ENCODE results near the gene KIF16B. TPM values are rescaled to one million over a fixed set of nuclear protein-coding genes. Genes with fewer than 3 reads are reported as not detected.
"Not testable (repeated sequence)": the region's sequence is repeated elsewhere in the genome, so short reads cannot be mapped to it uniquely, and the experiment has no call there.

The KIF16B gene
- total RNA-seq, 2 donors from 2014 or later, result 3.8 to 8.8 TPM

DNA sequence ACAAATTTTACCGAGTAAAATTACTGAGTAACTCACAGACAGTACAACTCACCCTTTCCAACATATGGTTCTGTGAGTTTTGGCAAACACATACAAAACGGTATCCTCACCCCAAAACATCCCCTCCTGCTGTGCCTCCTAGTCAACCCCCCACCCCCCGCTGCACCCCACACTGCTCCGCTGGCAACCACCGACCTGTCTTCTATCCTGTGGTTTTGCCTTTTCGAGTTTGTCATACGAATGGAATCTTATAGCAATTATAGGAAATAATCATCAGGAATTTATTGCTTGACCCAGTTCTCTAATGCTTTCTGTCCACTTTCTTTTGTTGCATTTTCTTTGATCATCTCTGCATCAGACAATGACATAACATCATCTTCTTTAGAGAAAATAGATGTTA, 312.3 kb downstream of the KIF16B start:
- Mint-ChIP-seq H3K27ac (no peak overlapping the region), H3K27me3 (peaks cover 0 to 4% of the 10 kb centered on the region in 2 donors), H3K4me1 (ENCODE audit: low read depth in 2 of 2) (peaks cover 0 to 6% of the 10 kb centered on the region in 2 donors), H3K4me3 (no peak overlapping the region), H3K36me3 (peaks cover 6% of the 10 kb centered on the region), H3K9me3 (peaks cover 3% of the 10 kb centered on the region)
- DNase-seq (ENCODE audit: low spot score) (no peak), ATAC-seq (no peak)

DNA sequence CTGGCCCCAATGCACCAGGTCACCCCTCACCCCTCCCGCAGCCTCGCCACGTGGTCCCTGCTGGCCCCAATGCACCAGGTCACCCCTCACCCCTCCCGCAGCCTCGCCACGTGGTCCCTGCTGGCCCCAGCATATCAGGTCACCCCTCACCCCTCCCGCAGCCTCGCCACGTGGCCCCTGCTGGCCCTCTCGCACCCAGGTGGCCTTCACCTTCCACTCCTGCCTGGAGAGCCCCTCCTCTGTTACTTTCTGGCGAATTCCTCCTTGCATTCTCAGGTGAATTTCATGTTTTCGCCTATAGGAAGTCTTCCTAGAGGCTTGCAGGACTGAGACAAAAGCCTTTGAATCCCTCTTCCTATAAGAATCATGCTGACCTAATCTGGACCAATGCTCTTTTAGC, 313.1 kb downstream of the KIF16B start:
- ATAC-seq; H3K4me1 Mint-ChIP-seq (ENCODE audit: low read depth in 2 of 2); H3K27ac Mint-ChIP-seq; H3K27me3 Mint-ChIP-seq; H3K9me3 Mint-ChIP-seq; H3K36me3 Mint-ChIP-seq; DNase-seq (ENCODE audit: low spot score); H3K4me3 Mint-ChIP-seq: not testable (repeated sequence)

DNA sequence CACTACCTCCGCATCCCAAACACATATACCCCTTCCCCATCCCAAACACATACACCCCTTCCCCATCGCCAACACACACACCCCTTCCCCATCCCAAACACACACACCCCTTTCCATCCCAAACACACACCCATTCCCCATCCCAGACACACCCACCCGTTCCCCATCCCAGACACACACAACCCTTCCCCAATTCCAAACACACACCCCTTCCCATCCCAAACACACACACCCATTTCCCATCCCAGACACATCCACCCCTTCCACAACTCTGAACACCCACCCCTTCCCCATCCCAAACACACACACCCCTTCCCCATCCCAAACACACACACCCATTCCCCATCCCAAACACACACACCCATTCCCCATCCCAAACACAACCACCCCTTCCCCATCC, 314.5 kb downstream of the KIF16B start:
- Mint-ChIP-seq H3K9me3 (no peaks in the 10 kb centered on the region), H3K27ac (no peak overlapping the region), H3K4me1 (ENCODE audit: low read depth in 2 of 2) (peaks cover 0 to 2% of the 10 kb centered on the region in 2 donors), H3K4me3 (no peak overlapping the region), H3K27me3 (peaks cover 0 to 2% of the 10 kb centered on the region in 2 donors), H3K36me3 (no peaks in the 10 kb centered on the region)
- DNase-seq (ENCODE audit: low spot score), result no peak
- ATAC-seq, result no peak

DNA sequence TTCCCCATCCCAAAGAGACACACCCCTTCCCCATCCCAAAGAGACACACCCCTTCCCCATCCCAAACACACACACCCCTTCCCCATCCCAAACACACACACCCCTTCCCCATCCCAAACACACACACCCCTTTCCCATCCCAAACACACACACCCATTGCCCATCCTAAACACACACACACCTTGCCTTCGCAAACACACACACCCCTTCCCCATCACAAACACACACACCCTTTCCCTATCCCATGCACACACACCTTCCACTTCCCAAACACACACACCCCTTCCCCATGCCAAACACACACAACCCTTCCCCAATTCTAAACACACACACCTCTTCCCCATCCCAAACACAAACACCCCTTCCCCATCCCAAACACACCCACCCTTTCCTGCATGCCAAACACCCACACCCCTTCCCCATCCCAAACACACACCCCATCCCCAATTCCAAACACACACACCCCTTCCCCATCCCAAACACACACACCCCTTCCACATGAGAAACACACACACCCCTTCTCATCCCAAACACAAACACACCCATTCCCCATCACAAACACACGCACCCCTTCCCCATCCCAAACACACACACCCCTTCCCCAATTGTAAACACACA, 315.3 kb downstream of the KIF16B start:
- no peaks in the 10 kb centered on the region for H3K4me1 Mint-ChIP-seq (ENCODE audit: low read depth in 2 of 2)
- DNase-seq (ENCODE audit: low spot score), result no peak
- no peak for ATAC-seq
- no peaks in the 10 kb centered on the region for H3K9me3 Mint-ChIP-seq
- peaks cover 0 to 2% of the 10 kb centered on the region in 2 donors for H3K27me3 Mint-ChIP-seq
- H3K4me3 Mint-ChIP-seq, result no peak overlapping the region
- no peaks in the 10 kb centered on the region for H3K36me3 Mint-ChIP-seq
- H3K27ac Mint-ChIP-seq, result no peak overlapping the region

DNA sequence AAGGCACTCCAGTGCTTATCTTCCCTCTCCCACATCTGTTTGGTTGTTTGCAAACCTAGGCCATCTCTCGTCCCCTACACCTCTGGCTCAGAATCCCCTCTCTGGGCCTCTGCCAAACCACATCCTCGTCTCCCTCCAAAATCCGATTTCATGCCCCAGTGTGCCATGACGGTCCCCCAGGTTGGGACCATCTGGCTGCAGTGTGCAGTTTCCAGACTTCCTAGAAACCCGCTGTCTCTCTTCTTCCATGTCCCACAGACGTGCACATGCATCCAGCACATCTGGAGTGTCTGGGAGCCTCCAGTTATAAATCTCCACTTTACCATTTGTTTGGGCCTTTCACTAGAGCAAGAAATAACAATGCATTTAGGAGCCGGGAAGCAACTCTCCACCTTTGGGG, 316.2 kb downstream of the KIF16B start:
- H3K36me3 Mint-ChIP-seq, result no peaks in the 10 kb centered on the region
- no peaks in the 10 kb centered on the region for H3K9me3 Mint-ChIP-seq
- H3K4me3 Mint-ChIP-seq, result no peak overlapping the region
- no peak for ATAC-seq
- no peaks in the 10 kb centered on the region for H3K4me1 Mint-ChIP-seq (ENCODE audit: low read depth in 2 of 2)
- no peak overlapping the region for H3K27ac Mint-ChIP-seq
- no peak for DNase-seq (ENCODE audit: low spot score)
- peaks cover 0 to 2% of the 10 kb centered on the region in 2 donors for H3K27me3 Mint-ChIP-seq

DNA sequence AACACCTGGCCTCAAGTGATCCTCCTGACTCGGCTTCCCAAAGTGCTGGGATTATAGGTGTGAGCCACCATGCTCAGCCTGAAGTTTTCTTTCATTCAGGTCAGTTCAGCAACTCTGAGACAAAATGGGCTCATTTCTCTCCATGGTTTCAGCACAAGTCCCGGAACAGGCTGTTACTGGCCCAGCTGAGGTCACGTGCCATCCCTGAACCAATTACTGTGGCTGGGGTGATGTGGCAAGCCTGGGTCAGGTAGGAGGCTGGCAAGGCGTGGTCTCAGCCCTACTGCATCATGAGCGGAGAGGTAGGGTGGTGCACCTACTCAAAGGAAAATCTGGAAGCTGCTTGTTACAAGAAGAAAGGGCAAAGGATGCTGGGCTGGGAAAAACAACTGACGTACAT, 326.4 kb downstream of the KIF16B start:
- H3K27me3 Mint-ChIP-seq, result peaks cover 16 to 19% of the 10 kb centered on the region in 2 donors
- H3K27ac Mint-ChIP-seq, result no peak overlapping the region
- H3K36me3 Mint-ChIP-seq, result no peaks in the 10 kb centered on the region
- no peaks in the 10 kb centered on the region for H3K4me1 Mint-ChIP-seq (ENCODE audit: low read depth in 2 of 2)
- H3K9me3 Mint-ChIP-seq, result no peaks in the 10 kb centered on the region
- ATAC-seq (no peak), DNase-seq (ENCODE audit: low spot score) (no peak)
- no peak overlapping the region for H3K4me3 Mint-ChIP-seq

DNA sequence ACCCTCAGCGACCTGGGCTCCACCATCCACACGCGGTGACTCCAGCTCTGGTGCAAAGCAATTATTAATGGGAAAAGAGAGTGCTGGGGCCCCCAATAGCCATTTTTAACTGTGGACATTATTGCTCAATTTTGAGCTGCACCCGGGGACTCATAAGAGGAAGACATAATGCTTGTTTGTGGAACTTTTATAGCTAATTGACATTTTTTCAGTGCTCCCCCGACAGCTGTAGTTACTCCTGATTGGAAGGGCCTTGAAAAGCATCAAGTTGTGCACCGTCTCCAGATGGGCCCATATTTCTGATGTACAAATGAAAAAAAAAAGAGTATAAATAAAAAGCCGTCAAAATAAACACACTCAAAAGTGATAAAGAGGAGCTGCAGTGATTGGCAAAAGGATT, 327.0 kb downstream of the KIF16B start:
- H3K9me3 Mint-ChIP-seq, result no peaks in the 10 kb centered on the region
- H3K36me3 Mint-ChIP-seq, result no peaks in the 10 kb centered on the region
- H3K4me3 Mint-ChIP-seq, result no peak overlapping the region
- H3K27ac Mint-ChIP-seq, result no peak overlapping the region
- H3K27me3 Mint-ChIP-seq, result peaks cover 16 to 19% of the 10 kb centered on the region in 2 donors
- ATAC-seq (no peak), DNase-seq (ENCODE audit: low spot score) (no peak)
- no peaks in the 10 kb centered on the region for H3K4me1 Mint-ChIP-seq (ENCODE audit: low read depth in 2 of 2)

DNA sequence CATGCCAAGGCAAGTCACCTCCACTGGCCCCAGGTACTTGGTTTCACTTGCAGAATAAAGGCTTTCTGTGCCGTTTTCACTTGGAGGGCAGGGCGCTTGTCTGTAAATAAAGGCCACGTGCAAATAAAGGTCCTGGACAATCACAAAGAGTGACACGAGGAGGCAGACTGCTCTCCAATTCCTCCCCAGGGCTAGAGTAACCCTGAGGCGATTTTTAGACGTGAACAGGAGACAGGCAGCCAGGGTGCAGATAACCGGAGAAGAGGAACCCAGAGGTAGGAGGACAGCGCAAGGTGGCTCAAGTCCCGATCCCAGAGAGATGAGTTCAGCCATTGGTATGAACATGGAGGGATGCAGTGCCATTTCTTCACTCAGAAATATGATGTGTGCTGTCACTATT, 327.4 kb downstream of the KIF16B start:
- no peaks in the 10 kb centered on the region for H3K4me1 Mint-ChIP-seq (ENCODE audit: low read depth in 2 of 2)
- no peak for DNase-seq (ENCODE audit: low spot score)
- ATAC-seq, result no peak
- H3K27ac Mint-ChIP-seq, result no peak overlapping the region
- H3K4me3 Mint-ChIP-seq, result no peak overlapping the region
- no peaks in the 10 kb centered on the region for H3K36me3 Mint-ChIP-seq
- H3K27me3 Mint-ChIP-seq, result peaks cover 16 to 19% of the 10 kb centered on the region in 2 donors
- no peaks in the 10 kb centered on the region for H3K9me3 Mint-ChIP-seq

DNA sequence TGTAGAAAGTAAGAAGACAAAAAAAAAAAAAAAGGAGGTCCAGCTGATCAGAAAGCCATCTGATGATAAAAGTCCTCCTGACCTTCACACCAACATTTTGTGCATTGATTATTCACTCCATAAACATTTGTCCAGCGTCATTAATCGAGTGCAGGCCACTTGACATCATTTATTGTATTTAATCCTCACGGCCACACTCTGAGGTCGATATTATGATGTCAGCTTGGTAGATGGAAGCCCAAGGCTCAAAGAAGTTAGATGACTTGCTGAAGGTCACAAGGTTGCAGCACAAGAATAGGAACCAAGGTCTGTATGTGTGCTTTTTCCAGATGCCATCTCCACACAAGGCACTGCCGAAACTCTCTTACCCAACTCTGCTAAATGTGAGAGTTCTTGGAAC, 328.4 kb downstream of the KIF16B start:
- H3K27ac Mint-ChIP-seq, result no peak overlapping the region
- no peaks in the 10 kb centered on the region for H3K4me1 Mint-ChIP-seq (ENCODE audit: low read depth in 2 of 2)
- ATAC-seq (no peak), DNase-seq (ENCODE audit: low spot score) (no peak)
- H3K9me3 Mint-ChIP-seq, result no peaks in the 10 kb centered on the region
- H3K36me3 Mint-ChIP-seq, result no peaks in the 10 kb centered on the region
- no peak overlapping the region for H3K4me3 Mint-ChIP-seq
- peaks cover 16 to 19% of the 10 kb centered on the region in 2 donors for H3K27me3 Mint-ChIP-seq

DNA sequence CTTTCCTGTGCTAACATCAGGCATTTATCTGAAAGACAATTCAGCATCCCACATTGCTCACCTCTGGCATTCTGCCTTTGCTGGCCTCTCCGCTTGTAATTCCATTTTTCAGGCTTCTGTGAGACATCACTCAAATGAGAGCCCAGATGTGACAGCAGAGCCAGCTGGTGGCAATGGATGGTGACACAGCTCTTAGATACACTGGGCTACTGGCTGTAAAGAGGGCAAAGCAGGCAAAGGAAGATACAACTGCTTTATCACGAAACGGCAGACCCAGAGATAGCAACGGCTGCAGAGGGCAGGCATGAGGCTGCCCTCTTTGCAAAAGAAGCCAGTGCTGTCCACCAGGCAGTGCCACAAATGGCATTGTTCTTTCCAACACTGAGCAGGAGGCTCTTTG, 329.8 kb downstream of the KIF16B start:
- Mint-ChIP-seq H3K4me1 (ENCODE audit: low read depth in 2 of 2) (no peaks in the 10 kb centered on the region), H3K27me3 (peaks cover 14 to 16% of the 10 kb centered on the region in 2 donors), H3K36me3 (no peaks in the 10 kb centered on the region)

DNA sequence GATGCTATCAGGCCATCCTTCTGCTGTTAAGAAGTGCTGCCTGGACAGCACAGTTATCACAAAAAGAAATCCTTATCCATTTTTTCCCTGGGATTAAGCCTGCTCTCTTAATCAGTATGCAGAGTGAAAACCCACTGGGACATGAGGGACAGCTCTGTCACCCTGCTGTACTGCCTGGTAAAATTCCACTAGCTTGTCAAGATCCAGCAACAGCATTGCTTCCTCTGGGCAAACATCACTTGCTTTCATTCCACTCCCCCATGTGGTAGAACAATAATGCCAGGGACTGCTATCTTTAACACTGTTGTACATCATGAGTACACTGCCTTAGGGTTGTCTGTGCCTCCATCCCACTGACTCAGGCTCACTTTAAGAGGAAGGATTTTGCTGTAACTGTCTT, 331.3 kb downstream of the KIF16B start:
- Mint-ChIP-seq H3K27me3 (peaks cover 9 to 11% of the 10 kb centered on the region in 2 donors), H3K27ac (no peak overlapping the region)

More for the DNA sequence above, 329.8 kb downstream of the KIF16B start:
- no peak for ATAC-seq
- Mint-ChIP-seq H3K27ac (no peak overlapping the region), H3K9me3 (peaks cover 2% of the 10 kb centered on the region), H3K4me3 (no peak overlapping the region)
- no peak for DNase-seq (ENCODE audit: low spot score)

DNA sequence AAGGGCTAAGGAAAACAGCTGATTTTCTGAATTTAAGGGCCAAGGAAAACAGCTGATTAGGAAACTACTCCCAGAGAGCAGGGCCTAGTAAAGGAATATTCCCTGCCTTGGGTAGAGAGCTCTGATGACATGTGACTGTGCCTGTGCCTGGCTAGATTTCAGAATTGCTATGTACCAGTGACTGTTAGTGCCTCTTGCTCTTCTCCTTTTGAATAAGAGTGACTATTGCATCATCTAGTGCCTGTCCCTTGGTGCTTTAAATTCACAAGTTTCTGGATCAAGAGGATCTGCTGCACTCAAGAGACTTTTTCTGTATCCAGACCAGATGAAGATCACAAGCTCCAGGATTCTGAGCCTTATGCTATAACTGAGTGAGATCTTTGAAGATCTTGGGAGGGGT, 332.9 kb downstream of the KIF16B start:
- Mint-ChIP-seq H3K36me3 (no peaks in the 10 kb centered on the region), H3K27ac (no peak overlapping the region), H3K9me3 (peaks cover 6% of the 10 kb centered on the region), H3K4me1 (ENCODE audit: low read depth in 2 of 2) (no peaks in the 10 kb centered on the region), H3K4me3 (no peak overlapping the region), H3K27me3 (peaks cover 4 to 11% of the 10 kb centered on the region in 2 donors)
- no peak for DNase-seq (ENCODE audit: low spot score)
- ATAC-seq, result no peak

More for the DNA sequence above, 331.3 kb downstream of the KIF16B start:
- H3K36me3 Mint-ChIP-seq, result no peaks in the 10 kb centered on the region
- H3K9me3 Mint-ChIP-seq, result peaks cover 6% of the 10 kb centered on the region
- no peak for DNase-seq (ENCODE audit: low spot score)
- no peaks in the 10 kb centered on the region for H3K4me1 Mint-ChIP-seq (ENCODE audit: low read depth in 2 of 2)
- ATAC-seq, result no peak
- no peak overlapping the region for H3K4me3 Mint-ChIP-seq

DNA sequence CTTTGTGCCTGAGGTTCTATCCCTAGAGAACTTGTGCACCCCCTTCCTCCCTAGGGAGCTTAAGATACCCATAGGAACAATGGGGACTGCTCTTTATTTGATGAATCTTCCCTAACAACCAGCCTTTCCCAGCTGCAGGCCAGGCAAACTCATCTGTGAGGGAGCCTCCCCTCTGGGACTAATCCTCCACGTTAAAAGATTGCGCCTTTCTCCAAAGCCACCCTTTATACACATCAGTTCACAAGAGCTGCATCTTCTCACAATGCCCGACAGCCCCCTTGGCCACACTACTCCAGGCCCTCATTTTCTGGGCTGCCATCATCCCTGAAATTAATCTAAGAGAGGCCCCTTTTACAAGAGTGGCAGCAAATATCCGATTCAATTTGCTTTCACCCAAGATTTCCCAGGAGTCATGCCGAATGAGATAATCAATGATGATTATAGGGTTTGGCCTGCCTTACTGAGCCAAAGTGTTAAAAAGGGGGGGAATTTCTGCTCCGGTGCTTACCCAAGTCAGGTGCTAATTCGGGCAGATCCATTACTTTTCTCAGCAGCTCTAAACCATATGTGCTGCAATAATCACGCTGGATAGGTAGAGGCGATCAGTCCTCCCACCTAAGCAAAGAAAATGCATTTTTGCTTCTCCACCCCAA, 336.5 kb downstream of the KIF16B start:
- H3K4me1 Mint-ChIP-seq (ENCODE audit: low read depth in 2 of 2), result peaks cover 0 to 2% of the 10 kb centered on the region in 2 donors
- no peak for ATAC-seq
- no peaks in the 10 kb centered on the region for H3K36me3 Mint-ChIP-seq
- H3K27me3 Mint-ChIP-seq, result peaks cover 0 to 2% of the 10 kb centered on the region in 2 donors
- no peak for DNase-seq (ENCODE audit: low spot score)
- no peak overlapping the region for H3K27ac Mint-ChIP-seq
- H3K9me3 Mint-ChIP-seq, result peaks cover 6% of the 10 kb centered on the region
- H3K4me3 Mint-ChIP-seq, result no peak overlapping the region

DNA sequence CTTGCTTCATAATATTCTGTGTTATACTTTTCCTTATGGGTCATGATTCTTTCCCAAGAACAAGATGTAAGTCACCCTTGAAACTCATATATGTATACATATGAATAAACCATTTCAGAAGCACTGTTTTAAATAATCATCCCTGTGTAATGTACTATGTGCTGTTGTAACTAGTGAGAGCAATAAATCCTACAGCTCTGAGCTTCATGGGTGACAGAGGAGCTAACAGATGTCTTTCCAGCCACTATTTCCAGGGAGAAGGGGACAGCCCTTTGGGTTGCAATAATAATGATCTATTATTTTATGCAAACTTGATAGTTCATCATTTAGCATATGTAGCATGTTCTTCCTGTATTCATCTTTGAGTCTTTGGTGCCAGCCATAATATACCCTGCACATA, 342.8 kb downstream of the KIF16B start:
- no peak overlapping the region for H3K27ac Mint-ChIP-seq
- no peak for DNase-seq (ENCODE audit: low spot score)
- H3K4me1 Mint-ChIP-seq (ENCODE audit: low read depth in 2 of 2), result peaks cover 0 to 2% of the 10 kb centered on the region in 2 donors
- H3K9me3 Mint-ChIP-seq, result no peaks in the 10 kb centered on the region
- H3K27me3 Mint-ChIP-seq, result peaks cover 0 to 2% of the 10 kb centered on the region in 2 donors
- no peak overlapping the region for H3K4me3 Mint-ChIP-seq
- H3K36me3 Mint-ChIP-seq, result no peaks in the 10 kb centered on the region
- no peak for ATAC-seq

Measured in natural killer cell treated with Interleukin-12 subunit alpha and Interleukin-12 subunit beta and Interleukin-15 and Interleukin-18, amount 100 ng/mL, for 72 hours (primary cell).